ENCODE measurements around the gene TBL1XR1. TPM values are rescaled to one million over a fixed set of nuclear protein-coding genes. Genes with fewer than 3 reads are reported as not detected.
"Not testable (repeated sequence)": the region's sequence is repeated elsewhere in the genome, so short reads cannot be mapped to it uniquely, and the experiment has no call there.

Gene TBL1XR1
- total RNA-seq, 1 donor from 2014 or later = 57.1 TPM

- no peak for DNase-seq (ENCODE audit: low spot score)
- no peak for ATAC-seq
Measured at GRCh38 chr3:177039490-177040274, 157.6 kb downstream of the TBL1XR1 start.

- ATAC-seq = no peak
- no peak for DNase-seq (ENCODE audit: low spot score)
Measured at GRCh38 chr3:177037241-177037640, 160.0 kb downstream of the TBL1XR1 start.

- ATAC-seq (no peak), DNase-seq (ENCODE audit: low spot score) (no peak)
Measured at GRCh38 chr3:177035676-177036075, 161.6 kb downstream of the TBL1XR1 start.

- ATAC-seq (no peak), DNase-seq (ENCODE audit: low spot score) (no peak)
Measured at GRCh38 chr3:177034832-177035475, 162.3 kb downstream of the TBL1XR1 start.

GRCh38 chr3:177026505-177027277 lies 170.6 kb downstream of the TBL1XR1 start:
- no peak for ATAC-seq
- no peak for DNase-seq (ENCODE audit: low spot score)

GRCh38 chr3:177015881-177016280 lies 181.4 kb downstream of the TBL1XR1 start:
- ATAC-seq (no peak), DNase-seq (ENCODE audit: low spot score) (no peak)

GRCh38 chr3:177013681-177014280 lies 183.5 kb downstream of the TBL1XR1 start:
- DNase-seq (ENCODE audit: low spot score) = no peak
- no peak for ATAC-seq

GRCh38 chr3:177005718-177006405 lies 191.4 kb downstream of the TBL1XR1 start:
- no peak for ATAC-seq
- DNase-seq (ENCODE audit: low spot score) = no peak

GRCh38 chr3:177000159-177000558 lies 197.1 kb downstream of the TBL1XR1 start:
- DNase-seq (ENCODE audit: low spot score); ATAC-seq: not testable (repeated sequence)

- ATAC-seq = no peak
Measured at GRCh38 chr3:176995946-176996345, 201.3 kb downstream of the TBL1XR1 start.

GRCh38 chr3:176994891-176995781 lies 202.1 kb downstream of the TBL1XR1 start:
- ATAC-seq (no peak), DNase-seq (ENCODE audit: low spot score) (no peak)

More at GRCh38 chr3:176995946-176996345, 201.3 kb downstream of the TBL1XR1 start:
- no peak for DNase-seq (ENCODE audit: low spot score)

- DNase-seq (ENCODE audit: low spot score) (no peak), ATAC-seq (peak; percentile 34)
Measured at GRCh38 chr3:176994393-176994792, 202.9 kb downstream of the TBL1XR1 start.

- no peak for DNase-seq (ENCODE audit: low spot score)
- no peak for ATAC-seq
Measured at GRCh38 chr3:176992978-176993377, 204.3 kb downstream of the TBL1XR1 start.

- ATAC-seq (no peak), DNase-seq (ENCODE audit: low spot score) (no peak)
Measured at GRCh38 chr3:176992565-176992964, 204.7 kb downstream of the TBL1XR1 start.

GRCh38 chr3:176988795-176989194 lies 208.5 kb downstream of the TBL1XR1 start:
- DNase-seq (ENCODE audit: low spot score) = no peak

GRCh38 chr3:176987901-176988650 lies 209.2 kb downstream of the TBL1XR1 start:
- no peak for ATAC-seq
- DNase-seq (ENCODE audit: low spot score) = no peak

More at GRCh38 chr3:176988795-176989194, 208.5 kb downstream of the TBL1XR1 start:
- ATAC-seq = no peak

- DNase-seq (ENCODE audit: low spot score) (no peak), ATAC-seq (no peak)
Measured at GRCh38 chr3:176978441-176978840, 218.8 kb downstream of the TBL1XR1 start.

- DNase-seq (ENCODE audit: low spot score) = no peak
- no peak for ATAC-seq
Measured at GRCh38 chr3:176977331-176977730, 220.0 kb downstream of the TBL1XR1 start.

- DNase-seq (ENCODE audit: low spot score) (no peak), ATAC-seq (no peak)
Measured at GRCh38 chr3:176976586-176976985, 220.7 kb downstream of the TBL1XR1 start.

Measured in left lobe of liver (tissue), 2 donors.